Epithelial cell of esophagus (primary cell): ENCODE data around the gene SLC41A3.
"Not testable (repeated sequence)": the region's sequence is repeated elsewhere in the genome, so short reads cannot be mapped to it uniquely, and the experiment has no call there.

Source experiments
- DNase-seq: peaks from one replicate; pipeline ENCODE4 v3.0.0; 2010; ENCODE audit warnings: low read depth
- H3K4me3 ChIP-seq: 2 replicates; pipeline ENCODE4 v1.5.1; 2011; ENCODE audit warnings: mild to moderate bottlenecking, low read length, control low read depth
- TF ChIP-seq, protein P1 (sequence below): IDR thresholded peaks from 2 replicates; pipeline ENCODE4 v1.5.1; 2011; ENCODE audit warnings: low read depth, mild to moderate bottlenecking, low read length, control low read depth, inconsistent platforms; ENCODE audit not compliant: insufficient read depth; ENCODE audit errors: missing control alignments

The SLC41A3 gene

DNA sequence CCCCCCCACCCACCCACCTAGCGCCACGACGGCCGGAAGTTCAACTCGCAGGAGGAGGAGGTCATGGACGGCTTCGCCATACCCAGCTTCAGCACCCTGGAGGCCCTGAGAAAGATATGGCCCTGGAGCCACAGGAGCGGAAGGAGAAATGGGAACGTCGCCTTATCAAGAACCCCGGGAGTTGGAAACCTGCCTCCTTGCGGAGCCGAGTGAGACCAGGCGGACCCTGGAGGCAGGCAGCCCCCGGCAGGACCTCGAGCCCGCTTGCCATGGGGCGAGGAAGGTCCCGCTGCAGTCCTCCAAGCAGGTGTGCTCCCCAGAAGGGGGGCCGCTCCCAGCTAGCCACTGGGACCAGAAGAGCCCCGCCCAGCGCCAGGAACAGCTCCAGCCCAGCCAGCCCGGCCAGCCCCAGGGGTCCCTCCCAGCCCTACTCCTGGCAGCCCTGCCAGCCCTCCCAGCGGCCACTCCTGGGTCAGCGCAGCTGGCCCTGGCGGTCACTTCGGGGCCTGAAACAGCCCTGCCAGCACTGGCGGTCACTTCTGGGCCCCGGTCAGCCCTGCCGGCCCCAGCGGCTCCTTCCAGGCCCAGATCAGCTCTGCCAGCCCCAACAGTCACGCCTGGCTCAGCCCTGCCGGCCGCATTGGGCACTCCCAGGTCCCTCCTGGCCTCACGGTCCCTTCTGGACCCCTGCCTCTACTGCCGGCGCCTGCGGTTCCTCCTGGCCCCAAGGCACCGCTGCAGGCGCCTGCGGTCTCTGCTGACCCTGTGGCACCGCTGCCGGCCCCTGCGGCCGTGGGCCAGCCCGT is 125.2 kb downstream of the SLC41A3 start:
- TF ChIP-seq, protein P1, sequence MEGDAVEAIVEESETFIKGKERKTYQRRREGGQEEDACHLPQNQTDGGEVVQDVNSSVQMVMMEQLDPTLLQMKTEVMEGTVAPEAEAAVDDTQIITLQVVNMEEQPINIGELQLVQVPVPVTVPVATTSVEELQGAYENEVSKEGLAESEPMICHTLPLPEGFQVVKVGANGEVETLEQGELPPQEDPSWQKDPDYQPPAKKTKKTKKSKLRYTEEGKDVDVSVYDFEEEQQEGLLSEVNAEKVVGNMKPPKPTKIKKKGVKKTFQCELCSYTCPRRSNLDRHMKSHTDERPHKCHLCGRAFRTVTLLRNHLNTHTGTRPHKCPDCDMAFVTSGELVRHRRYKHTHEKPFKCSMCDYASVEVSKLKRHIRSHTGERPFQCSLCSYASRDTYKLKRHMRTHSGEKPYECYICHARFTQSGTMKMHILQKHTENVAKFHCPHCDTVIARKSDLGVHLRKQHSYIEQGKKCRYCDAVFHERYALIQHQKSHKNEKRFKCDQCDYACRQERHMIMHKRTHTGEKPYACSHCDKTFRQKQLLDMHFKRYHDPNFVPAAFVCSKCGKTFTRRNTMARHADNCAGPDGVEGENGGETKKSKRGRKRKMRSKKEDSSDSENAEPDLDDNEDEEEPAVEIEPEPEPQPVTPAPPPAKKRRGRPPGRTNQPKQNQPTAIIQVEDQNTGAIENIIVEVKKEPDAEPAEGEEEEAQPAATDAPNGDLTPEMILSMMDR: no peak
- DNase-seq: no peak
- H3K4me3 ChIP-seq: no peak overlapping the region

GRCh38 chr3:125957674-125958510 is 126.0 kb downstream of the SLC41A3 start:
- TF ChIP-seq, protein P1: no peak
- no peak overlapping the region for H3K4me3 ChIP-seq
- DNase-seq: no peak

DNA sequence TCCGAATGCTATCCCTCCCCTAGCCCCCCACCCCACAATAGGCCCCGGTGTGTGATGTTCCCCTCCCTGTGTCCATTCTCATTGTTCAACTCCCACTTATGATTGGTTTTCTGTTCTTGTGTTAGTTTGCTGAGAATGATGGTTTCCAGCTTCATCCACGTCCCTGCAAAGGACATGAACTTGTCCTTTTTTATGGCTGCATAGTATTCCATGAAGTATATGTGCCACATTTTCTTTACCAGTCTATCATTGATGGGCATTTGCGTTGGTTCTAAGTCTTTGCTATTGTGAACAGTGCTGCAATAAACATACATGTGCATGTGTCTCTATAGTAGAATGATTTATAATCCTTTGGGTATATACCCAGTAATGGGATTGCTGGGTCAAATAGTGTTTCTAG is 126.9 kb downstream of the SLC41A3 start:
- DNase-seq, H3K4me3 ChIP-seq: not testable (repeated sequence)
